Caco-2 (cell line): ENCODE data around the gene LAMP1. TPM values are rescaled to one million over a fixed set of nuclear protein-coding genes. Genes with fewer than 3 reads are reported as not detected.
"Not testable (repeated sequence)": the region's sequence is repeated elsewhere in the genome, so short reads cannot be mapped to it uniquely, and the experiment has no call there.

ENCODE experiments used
- BruUV-seq: library from RNA; stranded (reverse); fragments of 400-500 nt; replicated peaks from 2 replicates; lab custom pipeline; 2021; lab: Mats Ljungman, UMichigan
- CTCF ChIA-PET: fragments of 300-600 bp; sonication (Branson Sonifier 250); formaldehyde crosslinking; loops from one replicate; lab custom pipeline; 2022; ENCODE audit warnings: antibody characterized with exemption; lab: Charles Lee
- POLR2A ChIA-PET: fragments of 300-600 bp; sonication (Branson Sonifier 250); formaldehyde crosslinking; loops from one replicate; lab custom pipeline; 2022; ENCODE audit warnings: antibody characterized with exemption; lab: Charles Lee
- DNase-seq, 2 experiments: peaks; one replicate each; pipeline versions ENCODE4 v3.0.0 to v3.0.0-alpha.2; 2020 to 2022
- H3K27me3 ChIP-seq: replicated peaks from 2 replicates; pipeline ENCODE4 v1.6.0; 2011; ENCODE audit warnings: low read length; ENCODE audit not compliant: control insufficient read depth, insufficient read depth
- H3K36me3 ChIP-seq: 2 replicates; pipeline ENCODE4 v1.5.1; 2011; ENCODE audit warnings: low read length; ENCODE audit not compliant: control insufficient read depth, insufficient read depth
- H3K4me1 ChIP-seq: fragments of 250-450 bp; sonication (Bioruptor Pico); 2 replicates; pipeline ENCODE4 v1.5.1; 2020; ENCODE audit warnings: mild to moderate bottlenecking
- H3K4me3 ChIP-seq: 2 replicates; pipeline ENCODE4 v1.5.1; 2011; ENCODE audit warnings: low read depth, mild to moderate bottlenecking, control low read depth, low read length
- H3K9me3 ChIP-seq: fragments of 250-450 bp; sonication (Bioruptor Pico); 2 replicates; pipeline ENCODE4 v1.5.1; 2020; ENCODE audit warnings: mild to moderate bottlenecking, moderate library complexity
- H3K27ac Mint-ChIP-seq: one replicate; pipeline ENCODE4 v1.8.0; 2022; ENCODE audit warnings: mixed read lengths; ENCODE audit not compliant: unreplicated experiment
- H3K27me3 Mint-ChIP-seq: one replicate; pipeline ENCODE4 v1.8.0; 2022; ENCODE audit warnings: mixed read lengths; ENCODE audit not compliant: insufficient read depth, unreplicated experiment
- H3K36me3 Mint-ChIP-seq: one replicate; pipeline ENCODE4 v1.8.0; 2022; ENCODE audit warnings: mild to moderate bottlenecking, mixed read lengths; ENCODE audit not compliant: insufficient read depth, unreplicated experiment
- H3K4me1 Mint-ChIP-seq: one replicate; pipeline ENCODE4 v1.8.0; 2022; ENCODE audit warnings: low read depth, mixed read lengths; ENCODE audit not compliant: unreplicated experiment
- H3K4me3 Mint-ChIP-seq: one replicate; pipeline ENCODE4 v1.8.0; 2022; ENCODE audit warnings: mild to moderate bottlenecking, moderate library complexity, mixed read lengths; ENCODE audit not compliant: unreplicated experiment
- H3K9me3 Mint-ChIP-seq: one replicate; pipeline ENCODE4 v1.8.0; 2022; ENCODE audit warnings: mixed read lengths; ENCODE audit not compliant: unreplicated experiment
- intact Hi-C: fragments of 100-400 bp; cut with micrococcal nuclease; formaldehyde crosslinking; loops from one replicate; pipeline ENCODE4 v1.10.0; 2022; ENCODE audit not compliant: unreplicated experiment
- microRNA-seq: library from miRNA; unstranded; fragments of <30 nt; microRNA quantifications from one replicate; pipeline ENCODE4 v1.2.0, GENCODE V29; 2022
- total RNA-seq: library from RNA; stranded (reverse); gene quantifications from 2 replicates; pipeline ENCODE4 v1.2.3, GENCODE V29; 2022
- TF ChIP-seq, protein P1 (sequence below), 2 experiments: fragments of 200-600 bp in 1 of 2; IDR thresholded peaks; 1 replicate in 1 of 2; 2 replicates in 1 of 2; pipeline versions ENCODE4 v1.5.1 to v1.8.0; 2011 to 2022; ENCODE audit warnings: antibody characterized with exemption in 1 of 2, control low read depth in 1 of 2, inconsistent platforms in 1 of 2, low read depth in 1 of 2, low read length in 1 of 2, mild to moderate bottlenecking in 1 of 2, moderate library complexity in 1 of 2; ENCODE audit not compliant: insufficient read depth in 1 of 2, severe bottlenecking in 1 of 2, unreplicated experiment in 1 of 2

Gene LAMP1
- total RNA-seq, 1 experiment from 2014 or later: 244 TPM

DNA sequence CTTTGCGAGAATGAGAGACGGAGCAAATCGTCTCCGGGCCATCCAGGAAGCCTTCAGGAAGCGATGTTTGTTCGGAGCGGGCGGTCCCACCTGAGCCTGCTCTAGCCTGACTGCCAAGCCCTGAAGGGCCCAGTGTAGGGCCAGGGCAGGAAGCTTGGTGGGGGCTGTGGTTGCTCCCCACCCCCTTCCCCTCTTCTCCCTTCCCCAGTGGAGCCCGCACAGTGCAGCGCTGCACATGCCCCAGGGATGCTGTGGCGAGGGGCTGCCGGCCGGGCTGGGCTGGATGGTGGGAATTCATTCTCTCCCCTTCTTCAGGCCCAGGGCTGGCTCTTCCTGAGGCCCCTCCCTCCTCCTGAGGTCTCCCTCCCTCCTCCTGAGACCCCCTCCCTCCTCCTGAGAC is 74.0 kb downstream of the LAMP1 start:
- DNase-seq: no peak
- Histone ChIP-seq H3K9me3 (no peaks in the 10 kb centered on the region; the same call in 1 of the 2 replicates), H3K4me3 (no peak overlapping the region), H3K27me3 (no peaks in the 10 kb centered on the region), H3K4me1 (no peaks in the 10 kb centered on the region), H3K36me3 (no peaks in the 10 kb centered on the region)
- Mint-ChIP-seq H3K27me3 (no peaks in the 10 kb centered on the region), H3K4me1 (no peaks in the 10 kb centered on the region), H3K9me3 (no peaks in the 10 kb centered on the region), H3K4me3 (no peak overlapping the region), H3K27ac (no peak overlapping the region), H3K36me3 (peaks cover 13% of the 10 kb centered on the region)
- ChIA-PET POLR2A (no interaction called here), CTCF (no interaction called here)
- TF ChIP-seq, protein P1, sequence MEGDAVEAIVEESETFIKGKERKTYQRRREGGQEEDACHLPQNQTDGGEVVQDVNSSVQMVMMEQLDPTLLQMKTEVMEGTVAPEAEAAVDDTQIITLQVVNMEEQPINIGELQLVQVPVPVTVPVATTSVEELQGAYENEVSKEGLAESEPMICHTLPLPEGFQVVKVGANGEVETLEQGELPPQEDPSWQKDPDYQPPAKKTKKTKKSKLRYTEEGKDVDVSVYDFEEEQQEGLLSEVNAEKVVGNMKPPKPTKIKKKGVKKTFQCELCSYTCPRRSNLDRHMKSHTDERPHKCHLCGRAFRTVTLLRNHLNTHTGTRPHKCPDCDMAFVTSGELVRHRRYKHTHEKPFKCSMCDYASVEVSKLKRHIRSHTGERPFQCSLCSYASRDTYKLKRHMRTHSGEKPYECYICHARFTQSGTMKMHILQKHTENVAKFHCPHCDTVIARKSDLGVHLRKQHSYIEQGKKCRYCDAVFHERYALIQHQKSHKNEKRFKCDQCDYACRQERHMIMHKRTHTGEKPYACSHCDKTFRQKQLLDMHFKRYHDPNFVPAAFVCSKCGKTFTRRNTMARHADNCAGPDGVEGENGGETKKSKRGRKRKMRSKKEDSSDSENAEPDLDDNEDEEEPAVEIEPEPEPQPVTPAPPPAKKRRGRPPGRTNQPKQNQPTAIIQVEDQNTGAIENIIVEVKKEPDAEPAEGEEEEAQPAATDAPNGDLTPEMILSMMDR (IDR thresholded peaks at IDR 0.05; ENCODE audit: insufficient read depth in 1 of 2, low read depth in 1 of 2, low read length in 1 of 2, severe bottlenecking in 1 of 2, unreplicated experiment in 1 of 2): no peak
- intact Hi-C loops: no loop called here
- no TSS peak for BruUV-seq

DNA sequence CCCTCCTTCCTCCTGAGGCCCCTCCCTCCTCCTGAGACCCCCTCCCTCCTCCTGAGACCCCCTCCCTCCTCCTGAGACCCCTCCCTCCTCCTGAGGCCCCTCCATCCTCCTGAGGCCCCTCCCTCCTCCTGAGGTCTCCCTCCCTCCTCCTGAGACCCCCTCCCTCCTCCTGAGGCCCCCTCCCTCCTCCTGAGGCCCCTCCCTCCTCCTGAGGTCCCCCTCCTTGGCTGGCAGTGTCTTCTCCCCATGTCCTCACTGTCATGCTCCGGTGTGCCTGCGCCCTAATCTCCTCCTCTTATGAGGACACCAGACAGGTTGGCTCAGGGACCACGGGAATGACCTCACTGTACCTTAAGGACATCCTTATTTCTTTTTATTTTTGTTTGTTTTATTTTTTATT is 74.7 kb downstream of the LAMP1 start:
- peaks cover 12% of the 10 kb centered on the region for H3K36me3 Mint-ChIP-seq
- H3K27ac Mint-ChIP-seq, H3K4me1 Mint-ChIP-seq, H3K9me3 ChIP-seq, H3K4me3 ChIP-seq, H3K27me3 Mint-ChIP-seq, CTCF ChIA-PET, BruUV-seq, intact Hi-C loops, H3K4me3 Mint-ChIP-seq, H3K9me3 Mint-ChIP-seq, DNase-seq, H3K4me1 ChIP-seq, H3K27me3 ChIP-seq, POLR2A ChIA-PET, H3K36me3 ChIP-seq: not testable (repeated sequence)

Small RNAs within 50 kb of the gene (microRNA-seq; reads per million reads assigned to microRNA genes)
- not detected for gene MIR8075

Other genes starting within 250 kb of the LAMP1 start
- 48.0 and 52.4 TPM in 2 replicates for gene F7, start 191.4 kb upstream of the LAMP1 start, total RNA-seq
- 26.3 and 34.3 TPM in 2 replicates for gene F10, start 174.4 kb upstream of the LAMP1 start, total RNA-seq
- not detected in 2 replicates for gene PROZ, start 138.6 kb upstream of the LAMP1 start, total RNA-seq
- 79.5 and 81.5 TPM in 2 replicates for gene PCID2, start 88.6 kb upstream of the LAMP1 start, total RNA-seq
- 123 and 125 TPM in 2 replicates for gene CUL4A, start 87.6 kb upstream of the LAMP1 start, total RNA-seq
- gene GRTP1, start 66.9 kb downstream of the LAMP1 start, total RNA-seq: 30.0 and 37.7 TPM in 2 replicates
- gene ADPRHL1, start 156.2 kb downstream of the LAMP1 start, total RNA-seq: 4.9 and 5.8 TPM in 2 replicates
- gene DCUN1D2, start 193.5 kb downstream of the LAMP1 start, total RNA-seq: 59.4 and 59.9 TPM in 2 replicates